GM12878 (cell line): Measurements from ENCODE around the gene LPAR5. TPM values are rescaled to one million over a fixed set of nuclear protein-coding genes. Genes with fewer than 3 reads are reported as not detected.
A peak's percentile ranks its signal among the peaks of the same experiment; 100 is the strongest.

Experiments used
- ATF7 ChIP-seq: fragments of 450-650 bp; IDR thresholded peaks from 2 replicates; pipeline ENCODE4 v1.6.1; 2016; ENCODE audit warnings: low read depth, mild to moderate bottlenecking
- BMI1 ChIP-seq: fragments of 450-650 bp; IDR thresholded peaks from 2 replicates; pipeline ENCODE4 v1.6.1; 2016; ENCODE audit warnings: mild to moderate bottlenecking, moderate library complexity, borderline replicate concordance
- BRCA1 ChIP-seq: IDR thresholded peaks from 2 replicates; pipeline ENCODE4 v1.6.1; 2011; ENCODE audit warnings: low read depth, low read length, improper control_type of control experiment
- CBX3 ChIP-seq: fragments of 200-600 bp; sonication (generic); IDR thresholded peaks from 2 replicates; pipeline ENCODE4 v1.6.1; 2016; ENCODE audit warnings: low read depth, borderline replicate concordance
- CHD1 ChIP-seq: IDR thresholded peaks from 2 replicates; pipeline ENCODE4 v1.6.1; 2012; ENCODE audit warnings: low read depth, low read length, improper control_type of control experiment
- CHD2 ChIP-seq: IDR thresholded peaks from 2 replicates; pipeline ENCODE4 v1.6.1; 2011; ENCODE audit warnings: low read depth, low read length, improper control_type of control experiment, borderline replicate concordance
- DPF2 ChIP-seq: fragments of 450-650 bp; IDR thresholded peaks from 2 replicates; pipeline ENCODE4 v1.6.1; 2017; ENCODE audit warnings: mild to moderate bottlenecking
- ESRRA ChIP-seq: IDR thresholded peaks from 2 replicates; pipeline ENCODE4 v1.6.1; 2012; ENCODE audit warnings: mild to moderate bottlenecking, low read length, improper control_type of control experiment
- FOXK2 ChIP-seq: fragments of 450-650 bp; IDR thresholded peaks from 2 replicates; pipeline ENCODE4 v1.6.1; 2017; ENCODE audit warnings: mild to moderate bottlenecking, moderate library complexity
- GABPA ChIP-seq: IDR thresholded peaks from 2 replicates; pipeline ENCODE4 v1.6.1; 2014; ENCODE audit warnings: antibody characterized with exemption, low read depth, mild to moderate bottlenecking, inconsistent platforms
- HDAC2 ChIP-seq: fragments of 200-600 bp; sonication (generic); IDR thresholded peaks from 2 replicates; pipeline ENCODE4 v1.6.1; 2017
- HDAC6 ChIP-seq: fragments of 200-600 bp; sonication (generic); IDR thresholded peaks from one replicate; pipeline ENCODE4 v1.8.0; 2017; ENCODE audit warnings: antibody characterized with exemption; ENCODE audit not compliant: unreplicated experiment
- KAT2A ChIP-seq: conservative IDR thresholded peaks from 2 replicates; pipeline ENCODE4 v1.6.1; 2011; ENCODE audit warnings: low read depth, low read length; ENCODE audit not compliant: control insufficient read depth
- MTA3 ChIP-seq: IDR thresholded peaks from 2 replicates; pipeline ENCODE4 v1.6.1; 2012; ENCODE audit warnings: low read length, inconsistent platforms, borderline replicate concordance
- MYC ChIP-seq: IDR thresholded peaks from 2 replicates; pipeline ENCODE4 v1.6.1; 2011; ENCODE audit warnings: mild to moderate bottlenecking, low read length, moderate library complexity, inconsistent platforms; ENCODE audit not compliant: insufficient read depth, insufficient replicate concordance, insufficient read length, severe bottlenecking
- NFIC ChIP-seq: IDR thresholded peaks from 2 replicates; pipeline ENCODE4 v1.6.1; 2012; ENCODE audit warnings: low read depth, mild to moderate bottlenecking, inconsistent platforms, low read length, moderate library complexity
- NFYB ChIP-seq: IDR thresholded peaks from 2 replicates; pipeline ENCODE4 v1.6.1; 2011; ENCODE audit warnings: low read depth, mild to moderate bottlenecking, low read length, improper control_type of control experiment, moderate library complexity; ENCODE audit not compliant: insufficient read depth
- NR2C2 ChIP-seq: IDR thresholded peaks from 2 replicates; pipeline ENCODE4 v1.6.1; 2011; ENCODE audit warnings: borderline replicate concordance, low read depth; ENCODE audit not compliant: control insufficient read depth, insufficient read length
- PAX8 ChIP-seq: fragments of 450-650 bp; IDR thresholded peaks from 2 replicates; pipeline ENCODE4 v1.6.1; 2017; ENCODE audit warnings: mild to moderate bottlenecking, moderate library complexity
- POU2F2 ChIP-seq: IDR thresholded peaks from 3 replicates; pipeline ENCODE4 v1.6.1; 2011; ENCODE audit warnings: low read depth, mild to moderate bottlenecking, low read length, borderline replicate concordance
- RBBP5 ChIP-seq: fragments of 200-600 bp; sonication (generic); conservative IDR thresholded peaks from 2 replicates; pipeline ENCODE4 v1.6.1; 2016
- TCF12 ChIP-seq: IDR thresholded peaks from 2 replicates; pipeline ENCODE4 v1.6.1; 2011; ENCODE audit warnings: low read depth, mild to moderate bottlenecking, low read length
- ZNF687 ChIP-seq: fragments of 450-650 bp; IDR thresholded peaks from 2 replicates; pipeline ENCODE4 v1.6.1; 2017; ENCODE audit warnings: mild to moderate bottlenecking, moderate library complexity
- ZSCAN29 ChIP-seq: fragments of 450-650 bp; IDR thresholded peaks from 2 replicates; pipeline ENCODE4 v1.6.1; 2017; ENCODE audit warnings: mild to moderate bottlenecking, moderate library complexity
- polyA plus RNA-seq, 11 experiments: library from polyadenylated mRNA; depleted of rRNA in 4 of 11; unstranded in 6 of 11; stranded (reverse) in 5 of 11; fragments of >200 nt; fragmentation: Nextera tagmentation in 4 of 11; fragmentation: Illumina TruSeq in 1 of 11; extraction: Ambion mirVana in 4 of 11; extraction: Trizol in 1 of 11; gene quantifications; 1 replicate in 1 of 11; 2 replicates in 10 of 11; pipeline versions ENCODE4 v1.2.1 to v1.2.3, GENCODE V29; 2011 to 2016; ENCODE audit warnings: inconsistent platforms in 2 of 11, missing spikeins in 2 of 11, low read depth in 1 of 11
- total RNA-seq, 4 experiments: library from RNA; depleted of rRNA in 3 of 4; stranded (reverse); fragments of >200 nt in 3 of 4; fragmentation: Illumina TruSeq in 1 of 4; extraction: Trizol in 1 of 4; gene quantifications; 2 replicates each; pipeline versions ENCODE4 v1.2.1 to v1.2.3, GENCODE V29; 2013 to 2021
- TF ChIP-seq, protein P1 (sequence below): IDR thresholded peaks from 2 replicates; pipeline ENCODE4 v1.6.1; 2012; ENCODE audit warnings: mild to moderate bottlenecking, low read depth, low read length
- TF ChIP-seq, protein P2 (sequence below): IDR thresholded peaks from 2 replicates; pipeline ENCODE4 v1.6.1; 2012; ENCODE audit warnings: low read depth, low read length, improper control_type of control experiment

LPAR5 gene
- total and polyA plus RNA-seq, 10 of the 15 experiments (the other 5 are each of a cell fraction or from before 2014, with no cell fraction given) = 1.3 to 7.9 (median 5.3) TPM

- TF ChIP-seq, protein P1, sequence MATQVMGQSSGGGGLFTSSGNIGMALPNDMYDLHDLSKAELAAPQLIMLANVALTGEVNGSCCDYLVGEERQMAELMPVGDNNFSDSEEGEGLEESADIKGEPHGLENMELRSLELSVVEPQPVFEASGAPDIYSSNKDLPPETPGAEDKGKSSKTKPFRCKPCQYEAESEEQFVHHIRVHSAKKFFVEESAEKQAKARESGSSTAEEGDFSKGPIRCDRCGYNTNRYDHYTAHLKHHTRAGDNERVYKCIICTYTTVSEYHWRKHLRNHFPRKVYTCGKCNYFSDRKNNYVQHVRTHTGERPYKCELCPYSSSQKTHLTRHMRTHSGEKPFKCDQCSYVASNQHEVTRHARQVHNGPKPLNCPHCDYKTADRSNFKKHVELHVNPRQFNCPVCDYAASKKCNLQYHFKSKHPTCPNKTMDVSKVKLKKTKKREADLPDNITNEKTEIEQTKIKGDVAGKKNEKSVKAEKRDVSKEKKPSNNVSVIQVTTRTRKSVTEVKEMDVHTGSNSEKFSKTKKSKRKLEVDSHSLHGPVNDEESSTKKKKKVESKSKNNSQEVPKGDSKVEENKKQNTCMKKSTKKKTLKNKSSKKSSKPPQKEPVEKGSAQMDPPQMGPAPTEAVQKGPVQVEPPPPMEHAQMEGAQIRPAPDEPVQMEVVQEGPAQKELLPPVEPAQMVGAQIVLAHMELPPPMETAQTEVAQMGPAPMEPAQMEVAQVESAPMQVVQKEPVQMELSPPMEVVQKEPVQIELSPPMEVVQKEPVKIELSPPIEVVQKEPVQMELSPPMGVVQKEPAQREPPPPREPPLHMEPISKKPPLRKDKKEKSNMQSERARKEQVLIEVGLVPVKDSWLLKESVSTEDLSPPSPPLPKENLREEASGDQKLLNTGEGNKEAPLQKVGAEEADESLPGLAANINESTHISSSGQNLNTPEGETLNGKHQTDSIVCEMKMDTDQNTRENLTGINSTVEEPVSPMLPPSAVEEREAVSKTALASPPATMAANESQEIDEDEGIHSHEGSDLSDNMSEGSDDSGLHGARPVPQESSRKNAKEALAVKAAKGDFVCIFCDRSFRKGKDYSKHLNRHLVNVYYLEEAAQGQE = no peak
- no peak for TF ChIP-seq CHD1
- no peak for TF ChIP-seq PAX8
- no peak for TF ChIP-seq NFIC
- no peak for TF ChIP-seq TCF12
- TF ChIP-seq BMI1 = no peak
- no peak for TF ChIP-seq CBX3
- TF ChIP-seq ZNF687 = peak; percentile 78
- TF ChIP-seq, protein P2, sequence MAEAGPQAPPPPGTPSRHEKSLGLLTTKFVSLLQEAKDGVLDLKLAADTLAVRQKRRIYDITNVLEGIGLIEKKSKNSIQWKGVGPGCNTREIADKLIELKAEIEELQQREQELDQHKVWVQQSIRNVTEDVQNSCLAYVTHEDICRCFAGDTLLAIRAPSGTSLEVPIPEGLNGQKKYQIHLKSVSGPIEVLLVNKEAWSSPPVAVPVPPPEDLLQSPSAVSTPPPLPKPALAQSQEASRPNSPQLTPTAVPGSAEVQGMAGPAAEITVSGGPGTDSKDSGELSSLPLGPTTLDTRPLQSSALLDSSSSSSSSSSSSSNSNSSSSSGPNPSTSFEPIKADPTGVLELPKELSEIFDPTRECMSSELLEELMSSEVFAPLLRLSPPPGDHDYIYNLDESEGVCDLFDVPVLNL = no peak
- no peak for TF ChIP-seq HDAC6
- TF ChIP-seq MTA3 = no peak
- no peak; the same call in 1 of the 2 replicates for TF ChIP-seq RBBP5
- no peak for TF ChIP-seq NR2C2
- no peak for TF ChIP-seq FOXK2
- no peak for TF ChIP-seq HDAC2
- 0 out of 2 replicates have a peak, but pooled peaks have one; percentile 8 for TF ChIP-seq DPF2
- TF ChIP-seq POU2F2 = no peak
- TF ChIP-seq CHD2 = 0 out of 2 replicates have a peak, but pooled peaks have one; percentile 15
- TF ChIP-seq ZSCAN29 = no peak
- no peak for TF ChIP-seq BRCA1
- no peak for TF ChIP-seq KAT2A
- TF ChIP-seq NFYB = no peak
- TF ChIP-seq ESRRA = no peak
- TF ChIP-seq ATF7 = no peak
- TF ChIP-seq MYC = no peak
- TF ChIP-seq GABPA = no peak
Measured at GRCh38 chr12:6631549-6631961, 4.2 kb downstream of the LPAR5 start (continued).
